GM21723 (cell line): ENCODE data around the gene TMEM178B.
"Not testable (repeated sequence)": the region's sequence is repeated elsewhere in the genome, so short reads cannot be mapped to it uniquely, and the experiment has no call there.

Experiments
- ATAC-seq: cut with Tn5 transposase; IDR thresholded peaks from one replicate; pipeline ENCODE4 v1.9.1; 2021; ENCODE audit warnings: mild to moderate bottlenecking, moderate library complexity; ENCODE audit not compliant: unreplicated experiment

TMEM178B gene

DNA sequence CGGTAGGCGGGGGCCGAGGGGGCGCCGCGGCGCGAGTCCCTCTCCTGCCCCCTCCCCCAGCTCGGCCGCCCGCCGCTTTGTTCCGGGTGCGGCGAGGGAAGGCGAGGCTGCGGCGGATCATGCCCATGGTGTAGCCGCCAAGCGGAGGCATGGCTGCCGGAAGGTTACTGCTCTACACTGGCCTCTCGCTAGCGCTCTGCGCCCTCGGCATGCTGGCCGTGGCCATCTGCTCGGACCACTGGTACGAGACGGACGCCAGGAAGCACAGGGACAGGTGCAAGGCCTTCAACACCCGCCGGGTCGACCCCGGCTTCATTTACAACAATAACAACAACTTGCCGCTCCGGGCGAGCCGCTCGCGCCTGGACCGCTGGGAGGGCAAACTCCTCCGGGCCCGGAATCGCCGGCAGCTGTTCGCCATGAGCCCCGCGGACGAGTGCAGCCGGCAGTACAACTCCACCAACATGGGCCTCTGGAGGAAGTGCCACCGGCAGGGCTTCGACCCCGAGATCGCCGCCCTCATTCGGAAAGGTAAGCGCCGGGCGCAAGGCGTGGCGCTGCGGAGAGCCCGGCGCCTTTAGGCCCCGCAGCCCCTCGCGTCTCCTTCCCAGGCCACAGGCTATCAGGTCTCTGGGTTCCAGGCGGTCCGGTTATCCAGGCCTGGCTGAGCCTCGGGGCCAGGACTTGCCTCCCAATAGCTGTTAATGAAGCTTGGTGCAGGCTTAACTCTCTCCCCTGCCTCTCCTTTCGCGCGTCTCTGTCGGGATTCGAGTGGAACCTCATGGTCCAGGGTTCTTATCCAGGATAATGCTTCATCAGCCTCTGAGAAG lies 513 bp downstream of the TMEM178B start:
- peak; percentile 40 for ATAC-seq

- ATAC-seq = no peak
Observed at GRCh38 chr7:141074997-141075396, 1.1 kb downstream of the TMEM178B start.

- ATAC-seq = no peak
Observed at GRCh38 chr7:141076377-141076776, 2.5 kb downstream of the TMEM178B start.

- no peak for ATAC-seq
Observed at GRCh38 chr7:141079219-141079618, 5.4 kb downstream of the TMEM178B start.

GRCh38 chr7:141089490-141089889 lies 15.6 kb downstream of the TMEM178B start:
- not testable (repeated sequence) for ATAC-seq

DNA sequence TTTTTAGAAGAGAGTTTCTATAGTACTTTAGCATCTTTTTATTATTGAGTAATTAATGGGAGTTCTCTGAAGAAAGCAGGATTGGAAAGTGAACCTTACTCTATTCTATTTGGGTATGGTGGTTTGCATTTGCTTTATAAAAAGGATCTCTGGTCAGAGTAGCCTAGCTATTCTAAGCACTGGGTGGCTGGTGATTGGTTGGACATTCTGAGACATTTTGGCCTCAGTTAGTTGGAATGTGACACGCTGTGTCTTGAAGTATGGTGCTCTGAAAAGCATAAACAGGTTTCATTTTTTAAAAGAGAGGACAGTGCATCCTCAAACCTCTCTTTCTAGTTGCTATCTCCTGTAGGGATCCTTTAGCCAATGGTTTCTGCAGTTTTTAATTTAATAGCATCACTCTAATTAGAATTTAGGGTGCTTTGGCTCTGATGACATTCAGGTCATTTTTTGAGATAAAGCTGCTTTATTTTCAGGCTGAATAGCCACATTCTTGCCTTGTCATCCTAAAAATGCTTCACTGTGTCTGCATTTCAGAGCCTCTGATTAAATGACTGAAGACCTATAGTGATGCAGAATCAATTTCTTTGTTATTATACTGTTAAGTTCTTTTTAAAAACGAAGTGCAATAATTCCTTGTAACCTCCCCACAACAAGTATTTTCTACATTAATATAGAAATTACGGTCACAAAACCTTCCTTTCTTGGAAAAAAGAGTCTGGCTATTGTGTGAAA lies 20.6 kb downstream of the TMEM178B start:
- ATAC-seq = no peak

GRCh38 chr7:141097430-141097829 lies 23.6 kb downstream of the TMEM178B start:
- no peak for ATAC-seq

- no peak for ATAC-seq
Observed at GRCh38 chr7:141102436-141102835, 28.6 kb downstream of the TMEM178B start.

DNA sequence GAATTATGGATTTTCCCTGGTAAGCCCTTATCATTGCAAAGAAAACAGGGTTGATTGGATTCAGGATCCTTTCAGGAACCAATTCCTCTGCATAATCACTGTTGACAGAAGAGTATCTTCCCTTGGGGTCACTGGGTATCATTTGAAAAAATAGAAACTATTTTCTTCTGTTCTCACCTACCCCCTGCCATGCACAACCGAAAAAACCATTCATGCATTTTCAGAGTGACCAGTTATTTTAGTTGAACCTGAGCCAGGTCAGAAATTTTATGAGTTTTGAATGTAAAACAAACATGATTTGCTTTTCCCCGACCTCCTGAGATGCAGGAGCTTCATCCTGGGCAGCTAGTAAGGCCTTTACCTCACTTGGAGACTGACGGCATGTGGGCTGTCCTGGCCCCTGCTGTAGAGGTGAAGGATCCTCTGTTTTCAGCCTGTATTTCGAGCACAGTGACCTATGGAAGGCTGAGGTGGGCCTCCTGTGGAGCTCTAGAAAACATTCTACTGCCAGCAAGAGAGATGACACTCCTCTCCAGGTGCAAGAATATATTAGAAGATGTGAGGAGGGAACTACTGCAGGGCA lies 30.1 kb downstream of the TMEM178B start:
- ATAC-seq = no peak

GRCh38 chr7:141113131-141113530 lies 39.3 kb downstream of the TMEM178B start:
- ATAC-seq = no peak

GRCh38 chr7:141114029-141114664 lies 40.3 kb downstream of the TMEM178B start:
- no peak for ATAC-seq

DNA sequence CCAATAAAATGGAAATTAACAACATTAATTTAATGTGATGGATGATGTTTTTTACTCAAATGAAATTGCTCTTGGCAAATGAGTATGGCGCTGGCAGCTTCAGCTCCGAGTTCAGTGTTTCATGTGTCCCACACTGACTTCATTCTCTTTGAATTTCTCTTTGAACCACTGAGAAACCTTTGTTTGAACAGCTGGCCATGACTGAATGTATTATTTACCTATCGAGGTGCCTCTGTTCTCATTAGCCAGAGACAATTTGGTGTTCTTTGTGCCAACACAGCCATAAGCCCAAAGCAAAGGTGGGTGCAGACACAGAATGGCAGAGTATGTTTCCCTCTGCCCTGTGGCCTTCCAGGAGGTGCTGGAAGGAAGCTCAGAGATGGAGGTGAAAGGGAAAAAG lies 42.1 kb downstream of the TMEM178B start:
- ATAC-seq = no peak

- not testable (repeated sequence) for ATAC-seq
Observed at GRCh38 chr7:141116661-141117060, 42.8 kb downstream of the TMEM178B start.

GRCh38 chr7:141118767-141119166 lies 44.9 kb downstream of the TMEM178B start:
- ATAC-seq = no peak

DNA sequence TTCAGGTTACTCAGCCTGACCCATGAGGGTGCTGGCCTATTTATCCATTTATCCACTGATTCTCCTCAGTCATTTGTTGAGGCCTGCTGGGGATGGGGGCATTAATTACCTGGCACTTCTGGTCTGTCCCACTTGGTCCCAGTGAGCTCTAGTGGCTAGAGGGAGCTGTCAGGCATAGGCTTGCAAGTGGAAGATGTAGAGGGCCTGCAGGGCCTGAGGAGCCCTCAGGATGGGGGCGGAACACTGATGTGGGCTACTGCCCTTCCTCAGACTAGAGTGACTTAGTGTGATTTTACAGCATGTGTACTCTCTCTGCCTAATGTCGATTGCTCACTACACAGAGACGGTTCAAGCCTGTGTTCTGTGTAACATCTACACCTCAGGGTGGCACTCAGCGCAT lies 45.3 kb downstream of the TMEM178B start:
- ATAC-seq = no peak

- ATAC-seq = no peak
Observed at GRCh38 chr7:141122736-141123135, 48.9 kb downstream of the TMEM178B start.

DNA sequence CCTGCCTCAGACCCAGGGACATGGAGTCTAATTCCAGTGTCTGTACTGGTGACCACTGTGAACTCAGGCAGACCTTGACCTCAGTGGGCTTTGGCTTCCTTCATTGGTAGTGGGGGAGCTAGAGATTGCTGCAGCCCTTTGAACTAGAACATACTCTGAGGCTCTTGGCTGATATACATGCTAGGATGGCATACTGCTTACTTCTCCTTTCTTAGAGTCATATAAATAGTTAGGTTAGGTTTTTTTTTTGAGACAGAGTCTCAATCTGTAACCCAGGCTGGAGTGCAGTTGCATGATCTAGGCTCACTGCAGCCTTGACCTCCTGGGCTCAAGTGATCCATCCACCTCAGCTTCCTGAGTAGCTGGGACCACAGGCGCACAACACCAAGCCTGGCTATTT lies 49.7 kb downstream of the TMEM178B start:
- ATAC-seq = no peak

DNA sequence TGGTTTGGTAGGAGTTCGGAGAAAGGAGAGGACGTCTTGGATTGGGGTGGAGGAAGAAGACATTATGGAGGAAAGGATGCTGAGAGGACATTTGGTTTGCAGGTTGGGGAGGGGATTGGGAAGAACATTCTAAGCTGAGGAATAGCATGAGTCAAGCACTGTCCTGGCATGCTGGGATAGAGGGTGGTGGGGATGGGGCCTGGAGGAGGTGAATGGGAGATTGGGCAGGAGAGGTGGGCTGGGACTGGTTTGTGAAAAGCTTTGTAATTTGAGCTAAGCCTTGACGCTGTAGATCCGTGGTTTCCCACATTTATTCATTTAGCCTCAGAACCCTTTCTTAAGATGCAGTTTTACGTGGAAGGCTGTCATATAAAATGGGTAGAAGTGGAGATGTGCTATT lies 52.2 kb downstream of the TMEM178B start:
- ATAC-seq = no peak

DNA sequence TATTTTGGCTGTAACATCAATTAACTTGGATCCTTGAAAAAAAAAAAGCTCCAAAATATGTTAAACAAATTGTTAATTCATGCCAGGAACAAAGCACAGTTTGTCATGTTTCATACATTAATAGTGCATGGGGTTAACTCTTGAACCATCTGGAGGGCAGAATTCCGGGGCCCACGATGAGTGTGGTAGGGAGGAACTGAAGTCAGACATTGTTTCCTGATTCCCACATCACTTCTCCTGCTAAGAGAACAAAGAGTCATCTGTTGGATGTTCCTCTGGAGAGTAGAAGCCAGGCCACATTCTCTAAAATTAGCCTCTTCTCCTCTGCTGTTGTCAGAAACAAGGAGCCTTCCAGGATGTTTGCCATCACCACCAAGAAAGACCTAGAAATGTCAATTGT lies 54.6 kb downstream of the TMEM178B start:
- ATAC-seq = no peak

- ATAC-seq = no peak
Observed at GRCh38 chr7:141128931-141129330, 55.1 kb downstream of the TMEM178B start.

DNA sequence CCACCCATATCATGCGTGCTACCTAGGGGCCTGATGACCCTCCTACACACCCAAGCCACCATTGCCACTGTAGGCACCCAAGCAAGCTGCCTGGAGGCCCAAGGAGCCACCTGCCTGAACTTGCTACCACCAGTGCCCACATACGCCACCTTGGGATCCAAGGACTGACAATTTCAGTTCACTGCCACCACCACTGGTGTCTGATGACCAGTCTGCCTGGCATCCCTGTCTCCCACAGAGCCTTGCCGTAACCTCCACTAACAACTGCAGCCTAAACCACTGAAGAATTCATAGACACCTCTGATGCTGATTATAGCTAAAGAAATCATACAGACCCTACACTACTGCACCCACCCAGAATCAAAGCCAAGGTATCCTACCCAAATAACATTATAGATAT lies 58.8 kb downstream of the TMEM178B start:
- no peak for ATAC-seq
